Gastroesophageal sphincter (tissue), 4 donors: ENCODE measurements around the gene PLD5. TPM values are rescaled to one million over a fixed set of nuclear protein-coding genes. Genes with fewer than 3 reads are reported as not detected.
"Not testable (repeated sequence)": the region's sequence is repeated elsewhere in the genome, so short reads cannot be mapped to it uniquely, and the experiment has no call there.

ENCODE experiments used
- ATAC-seq: fragments of 150-250 bp; one replicate; pipeline ENCODE4 v1.9.1; 2016; ENCODE audit warnings: mild to moderate bottlenecking, moderate library complexity
- H3K27ac ChIP-seq, 4 donors: fragments of 200-600 bp; sonication (generic) in 3 of 4; 1 replicate in 3 of 4; 2 replicates in 1 of 4; pipeline ENCODE4 v1.5.1; 2016 to 2019
- H3K27me3 ChIP-seq: fragments of 200-600 bp; sonication (generic); one replicate; pipeline ENCODE4 v1.5.1; 2019
- H3K36me3 ChIP-seq, 2 donors: fragments of 200-600 bp; sonication (generic); one replicate each; pipeline ENCODE4 v1.5.1; 2019; ENCODE audit warnings: control low read depth in 1 of 2
- H3K4me1 ChIP-seq, 3 donors: fragments of 200-600 bp; sonication (generic); 1 replicate in 2 of 3; 2 replicates in 1 of 3; pipeline ENCODE4 v1.5.1; 2016 to 2019; ENCODE audit warnings: control low read depth in 2 of 3
- H3K4me3 ChIP-seq, 2 donors: fragments of 200-600 bp; sonication (generic); one replicate each; pipeline ENCODE4 v1.5.1; 2019; ENCODE audit warnings: mild to moderate bottlenecking in 1 of 2, moderate library complexity in 1 of 2
- H3K9me3 ChIP-seq, 3 donors: fragments of 200-600 bp; sonication (generic); one replicate each; pipeline ENCODE4 v1.5.1; 2017 to 2019; ENCODE audit warnings: control low read depth in 2 of 3
- EP300 ChIP-seq: sonication (generic); formaldehyde crosslinking; IDR thresholded peaks from one replicate; pipeline ENCODE4 v1.6.1; 2017; ENCODE audit warnings: antibody characterized with exemption, mild to moderate bottlenecking
- POLR2A ChIP-seq, 2 donors: fragments of 450-650 bp; IDR thresholded peaks; one replicate each; pipeline ENCODE4 v1.6.1; 2017; ENCODE audit warnings: antibody characterized with exemption in 2 of 2, mild to moderate bottlenecking in 2 of 2, moderate library complexity in 1 of 2
- POLR2AphosphoS5 ChIP-seq: sonication (generic); formaldehyde crosslinking; IDR thresholded peaks from one replicate; pipeline ENCODE4 v1.6.1; 2017; ENCODE audit warnings: antibody characterized with exemption
- WGBS, 2 donors: methylation state at CpG; one replicate each; pipeline ENCODE4 v1.1.5; 2018; ENCODE audit warnings: low coverage in 1 of 2; 5-methylcytosine and 5-hydroxymethylcytosine counted together
- total RNA-seq, 4 donors: library from RNA; depleted of rRNA; stranded (reverse); fragments of >200 nt; gene quantifications; one replicate each; pipeline ENCODE4 v1.1.0, GENCODE V29; 2016
- TF ChIP-seq, protein P1 (sequence below), 4 experiments: fragments of 200-600 bp in 2 of 4; fragments of 450-650 bp in 2 of 4; sonication (generic) in 1 of 4; IDR thresholded peaks; one replicate each; pipeline ENCODE4 v1.5.1; 2017 to 2019; ENCODE audit warnings: antibody characterized with exemption in 4 of 4, mild to moderate bottlenecking in 2 of 4, moderate library complexity in 2 of 4

PLD5 gene
- total RNA-seq, 4 donors from 2014 or later, result 0.37 to 1.4 (median 0.92) TPM

- ATAC-seq, result no peak
- no peaks in the 10 kb centered on the region for H3K4me1 ChIP-seq
- H3K9me3 ChIP-seq, result no peaks in the 10 kb centered on the region
- TF ChIP-seq POLR2AphosphoS5 (no peak), POLR2A (IDR thresholded peaks at IDR 0.05) (no peak), EP300 (no peak)
- TF ChIP-seq, protein P1, sequence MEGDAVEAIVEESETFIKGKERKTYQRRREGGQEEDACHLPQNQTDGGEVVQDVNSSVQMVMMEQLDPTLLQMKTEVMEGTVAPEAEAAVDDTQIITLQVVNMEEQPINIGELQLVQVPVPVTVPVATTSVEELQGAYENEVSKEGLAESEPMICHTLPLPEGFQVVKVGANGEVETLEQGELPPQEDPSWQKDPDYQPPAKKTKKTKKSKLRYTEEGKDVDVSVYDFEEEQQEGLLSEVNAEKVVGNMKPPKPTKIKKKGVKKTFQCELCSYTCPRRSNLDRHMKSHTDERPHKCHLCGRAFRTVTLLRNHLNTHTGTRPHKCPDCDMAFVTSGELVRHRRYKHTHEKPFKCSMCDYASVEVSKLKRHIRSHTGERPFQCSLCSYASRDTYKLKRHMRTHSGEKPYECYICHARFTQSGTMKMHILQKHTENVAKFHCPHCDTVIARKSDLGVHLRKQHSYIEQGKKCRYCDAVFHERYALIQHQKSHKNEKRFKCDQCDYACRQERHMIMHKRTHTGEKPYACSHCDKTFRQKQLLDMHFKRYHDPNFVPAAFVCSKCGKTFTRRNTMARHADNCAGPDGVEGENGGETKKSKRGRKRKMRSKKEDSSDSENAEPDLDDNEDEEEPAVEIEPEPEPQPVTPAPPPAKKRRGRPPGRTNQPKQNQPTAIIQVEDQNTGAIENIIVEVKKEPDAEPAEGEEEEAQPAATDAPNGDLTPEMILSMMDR (IDR thresholded peaks at IDR 0.05), result no peak
- WGBS, 2 donors, result 71 to 78% methylated on average over 4 to 5 of the region's 5 CpGs
- H3K4me3 ChIP-seq, result no peak overlapping the region
- no peaks in the 10 kb centered on the region for H3K36me3 ChIP-seq
- H3K27me3 ChIP-seq, result no peaks in the 10 kb centered on the region
- no peak overlapping the region for H3K27ac ChIP-seq
These were observed 120.2 kb downstream of the PLD5 start for GRCh38 chr1:242404296-242404695.

DNA sequence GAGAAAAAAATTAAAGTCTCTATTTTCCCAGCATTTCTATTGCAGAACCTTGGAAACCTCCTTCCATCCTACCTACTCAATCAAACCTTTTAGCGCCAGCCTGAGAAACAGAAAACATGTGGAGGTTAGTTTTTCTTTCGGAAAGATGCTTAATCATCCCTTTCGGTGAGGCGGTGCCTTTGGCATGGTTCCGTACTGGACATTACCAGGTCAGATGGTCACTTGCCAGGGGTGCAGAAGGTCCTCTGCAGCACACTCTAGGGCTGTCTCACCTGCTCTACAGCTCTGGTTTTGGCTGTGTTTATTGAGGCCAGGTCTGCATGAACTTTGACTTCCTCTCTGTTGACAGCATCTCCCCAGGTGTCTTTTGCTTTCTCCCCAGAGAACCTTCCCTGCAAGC, 121.5 kb downstream of the PLD5 start:
- Histone ChIP-seq H3K4me3 (no peak overlapping the region), H3K4me1 (no peaks in the 10 kb centered on the region), H3K36me3 (no peaks in the 10 kb centered on the region), H3K27me3 (no peaks in the 10 kb centered on the region), H3K9me3 (no peaks in the 10 kb centered on the region), H3K27ac (no peak overlapping the region)
- TF ChIP-seq EP300 (no peak), POLR2AphosphoS5 (no peak), POLR2A (IDR thresholded peaks at IDR 0.05) (no peak)
- TF ChIP-seq, protein P1 (IDR thresholded peaks at IDR 0.05), result no peak
- ATAC-seq, result no peak
- 26 to 77% methylated on average over 5 of the region's 5 CpGs for WGBS, 2 donors

DNA sequence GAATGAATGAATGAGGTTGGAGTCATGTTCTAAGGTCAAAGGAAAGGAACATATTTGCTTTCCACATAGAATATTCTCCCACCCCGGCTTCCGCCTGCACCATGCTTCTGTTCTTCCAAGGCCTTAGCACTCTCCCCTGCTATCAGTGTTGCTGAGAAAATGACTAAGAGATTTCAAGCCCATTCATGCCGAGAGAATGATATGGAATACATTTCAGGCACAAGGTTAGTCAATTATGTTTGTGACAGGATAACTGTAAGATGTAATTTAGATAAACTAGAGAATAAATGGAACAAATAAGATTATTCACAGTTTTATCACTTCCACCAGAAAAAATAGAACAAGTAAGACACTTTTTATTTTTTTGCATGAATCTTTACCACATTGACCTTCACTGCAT, 122.6 kb downstream of the PLD5 start:
- Histone ChIP-seq H3K4me1 (no peaks in the 10 kb centered on the region), H3K27ac (no peak overlapping the region), H3K27me3 (no peaks in the 10 kb centered on the region), H3K36me3 (no peaks in the 10 kb centered on the region), H3K4me3 (no peak overlapping the region), H3K9me3 (no peaks in the 10 kb centered on the region)
- TF ChIP-seq, protein P1 (IDR thresholded peaks at IDR 0.05), result no peak
- no peak for TF ChIP-seq EP300
- no peak for TF ChIP-seq POLR2A (IDR thresholded peaks at IDR 0.05)
- no peak for TF ChIP-seq POLR2AphosphoS5
- ATAC-seq, result no peak
- 66 to 85% methylated on average over 3 of the region's 3 CpGs for whole genome bisulfite sequencing, 2 donors

GRCh38 chr1:242398351-242398750, 126.1 kb downstream of the PLD5 start:
- no peak for ATAC-seq
- H3K4me3 ChIP-seq, result no peak overlapping the region
- TF ChIP-seq, protein P1 (IDR thresholded peaks at IDR 0.05), result no peak
- TF ChIP-seq EP300 (no peak), POLR2AphosphoS5 (no peak), POLR2A (IDR thresholded peaks at IDR 0.05) (no peak)
- no peaks in the 10 kb centered on the region for H3K27me3 ChIP-seq
- H3K36me3 ChIP-seq, result no peaks in the 10 kb centered on the region
- 62 to 71% methylated on average over 5 of the region's 5 CpGs for WGBS, 2 donors
- no peaks in the 10 kb centered on the region for H3K9me3 ChIP-seq
- no peak overlapping the region for H3K27ac ChIP-seq
- H3K4me1 ChIP-seq, result no peaks in the 10 kb centered on the region

DNA sequence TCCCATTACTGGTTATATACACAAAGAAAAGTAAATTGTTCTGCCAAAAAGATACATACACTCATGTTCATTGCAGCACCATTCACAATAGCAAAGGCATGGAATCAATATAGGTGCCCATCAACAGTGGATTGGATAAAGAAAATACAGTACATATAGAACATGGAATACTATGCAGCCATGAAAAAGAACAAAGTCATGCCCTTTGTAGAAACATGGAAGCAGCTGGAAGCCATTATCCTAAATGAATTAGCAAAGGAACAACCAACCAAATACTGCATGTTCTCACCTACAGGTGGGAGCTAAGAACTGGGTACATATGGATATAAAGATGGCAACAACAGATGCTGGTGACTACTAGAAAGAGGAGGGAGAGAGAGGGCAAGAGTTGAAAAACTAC, 132.6 kb downstream of the PLD5 start:
- no peak overlapping the region for H3K4me3 ChIP-seq
- ATAC-seq, result no peak
- no peaks in the 10 kb centered on the region for H3K4me1 ChIP-seq
- H3K27ac ChIP-seq, result no peak overlapping the region
- H3K9me3 ChIP-seq, result peaks cover 0 to 4% (median 0%) of the 10 kb centered on the region in 3 donors
- TF ChIP-seq POLR2AphosphoS5 (no peak), EP300 (no peak)
- TF ChIP-seq, protein P1 (IDR thresholded peaks at IDR 0.05), result no peak
- no peaks in the 10 kb centered on the region for H3K27me3 ChIP-seq
- H3K36me3 ChIP-seq, result no peaks in the 10 kb centered on the region

DNA sequence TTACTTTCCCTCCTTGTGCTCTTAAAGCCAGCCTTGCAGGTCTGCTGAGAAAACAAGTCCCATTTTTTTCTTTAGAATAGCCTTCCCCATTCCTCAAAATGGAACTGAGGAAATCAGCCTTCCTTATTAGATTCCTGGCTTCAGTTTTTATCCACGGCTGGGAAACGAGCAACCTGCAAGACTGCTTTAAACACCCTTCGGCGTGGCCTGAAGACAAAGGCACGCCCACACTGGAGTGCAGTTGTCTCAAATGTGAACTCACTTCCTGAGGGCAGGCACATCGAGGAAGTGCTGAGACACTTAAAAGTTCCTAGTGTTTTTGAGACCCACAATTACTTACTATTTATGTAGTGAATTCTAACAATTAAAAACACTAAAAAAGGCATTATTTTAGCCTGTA, 148.4 kb downstream of the PLD5 start:
- not testable (repeated sequence) for ATAC-seq, H3K4me1 ChIP-seq, H3K4me3 ChIP-seq, H3K27me3 ChIP-seq, H3K36me3 ChIP-seq, H3K27ac ChIP-seq
- H3K9me3 ChIP-seq, result peaks cover 0 to 44% (median 0%) of the 10 kb centered on the region in 3 donors
- 30 to 100% methylated on average over 1 to 3 of the region's 6 CpGs for WGBS, 2 donors

GRCh38 chr1:242350446-242350845, 174.1 kb downstream of the PLD5 start:
- not testable (repeated sequence) for H3K4me3 ChIP-seq, H3K27me3 ChIP-seq
- 29 to 37% methylated on average over 3 of the region's 3 CpGs for WGBS, 2 donors

More at GRCh38 chr1:242350446-242350845, 174.1 kb downstream of the PLD5 start:
- H3K4me1 ChIP-seq, ATAC-seq, H3K9me3 ChIP-seq, H3K27ac ChIP-seq, H3K36me3 ChIP-seq: not testable (repeated sequence)
